H1 (cell line): ENCODE results near the gene PXDC1. TPM values are rescaled to one million over a fixed set of nuclear protein-coding genes. Genes with fewer than 3 reads are reported as not detected.

Experiments used
- CTCF ChIA-PET: fragments of 300-600 bp; sonication (Branson Sonifier 250); formaldehyde crosslinking; loops from one replicate; lab custom pipeline; 2021; ENCODE audit not compliant: partially characterized antibody; lab: Charles Lee
- POLR2A ChIA-PET: fragments of 300-600 bp; sonication (Branson Sonifier 250); formaldehyde crosslinking; loops from one replicate; lab custom pipeline; 2021; ENCODE audit warnings: inconsistent platforms; ENCODE audit not compliant: partially characterized antibody; lab: Charles Lee
- DNase-seq, 2 experiments: peaks; one replicate each; pipeline versions ENCODE4 v3.0.0 to v3.0.0-alpha.2; 2010 to 2022; ENCODE audit warnings: low spot score in 2 of 2, low read depth in 1 of 2, mixed read lengths in 1 of 2
- FAIRE-seq: peaks from 2 replicates; lab custom pipeline; 2011; peaks lifted over from hg19 to GRCh38; lab: Jason Lieb, UNC
- H2AFZ ChIP-seq: 2 replicates; pipeline ENCODE4 v1.8.1; 2012; ENCODE audit warnings: low read length, inconsistent platforms
- H2AK5ac ChIP-seq: 2 replicates; pipeline ENCODE4 v1.6.1; 2013; ENCODE audit warnings: low read depth, low read length
- H2BK120ac ChIP-seq: replicated peaks from 2 replicates; pipeline ENCODE3; 2013; ENCODE audit warnings: low read depth, low read length, inconsistent platforms
- H2BK12ac ChIP-seq: 2 replicates; pipeline ENCODE4 v1.6.1; 2013; ENCODE audit warnings: low read depth, low read length
- H2BK15ac ChIP-seq: 2 replicates; pipeline ENCODE4 v1.6.1; 2013; ENCODE audit warnings: low read length
- H2BK20ac ChIP-seq: 2 replicates; pipeline ENCODE4 v1.6.1; 2013; ENCODE audit warnings: low read length
- H2BK5ac ChIP-seq: 2 replicates; pipeline ENCODE4 v1.6.1; 2013; ENCODE audit warnings: low read depth, low read length
- H3K14ac ChIP-seq: 2 replicates; pipeline ENCODE4 v1.6.1; 2013; ENCODE audit warnings: inconsistent platforms; ENCODE audit not compliant: insufficient read length
- H3K18ac ChIP-seq: 2 replicates; pipeline ENCODE4 v1.6.1; 2013; ENCODE audit warnings: low read length; ENCODE audit errors: extremely low read depth
- H3K23ac ChIP-seq: 2 replicates; pipeline ENCODE4 v1.6.1; 2013; ENCODE audit warnings: inconsistent platforms; ENCODE audit not compliant: insufficient read length
- H3K23me2 ChIP-seq: 2 replicates; pipeline ENCODE4 v1.6.1; 2013; ENCODE audit warnings: low read depth, low read length
- H3K27ac ChIP-seq: 2 replicates; pipeline ENCODE4 v1.6.1; 2011; ENCODE audit warnings: low read depth, low read length, inconsistent platforms
- H3K27me3 ChIP-seq, 4 experiments: replicated peaks in 1 of 4; 1 replicate in 1 of 4; 2 replicates in 3 of 4; pipeline versions ENCODE4 v1.6.1 to v1.8.1; 2011 to 2013; ENCODE audit warnings: low read length in 3 of 4, mild to moderate bottlenecking in 3 of 4, inconsistent platforms in 2 of 4, mixed read lengths in 2 of 4, moderate library complexity in 1 of 4; ENCODE audit not compliant: control insufficient read depth in 3 of 4, insufficient read depth in 3 of 4; ENCODE audit errors: extremely low read depth in 1 of 4
- H3K36me3 ChIP-seq, 4 experiments: 2 replicates each; pipeline versions ENCODE4 v1.6.1 to v1.8.1; 2011 to 2013; ENCODE audit warnings: mild to moderate bottlenecking in 4 of 4, low read length in 3 of 4, moderate library complexity in 2 of 4, control low read depth in 1 of 4, inconsistent platforms in 1 of 4; ENCODE audit not compliant: insufficient read depth in 4 of 4, control insufficient read depth in 2 of 4
- H3K4ac ChIP-seq: replicated peaks from 2 replicates; pipeline ENCODE3; 2013; ENCODE audit warnings: low read length, low read depth, mixed read lengths, inconsistent platforms; ENCODE audit not compliant: insufficient read length
- H3K4me1 ChIP-seq, 4 experiments: replicated peaks in 1 of 4; 1 replicate in 1 of 4; 2 replicates in 3 of 4; pipeline versions ENCODE4 v1.6.1 to v1.8.1; 2011 to 2013; ENCODE audit warnings: low read length in 3 of 4, inconsistent platforms in 2 of 4, mixed read lengths in 1 of 4; ENCODE audit not compliant: insufficient read depth in 4 of 4, control insufficient read depth in 3 of 4
- H3K4me2 ChIP-seq, 2 experiments: 2 replicates each; pipeline versions ENCODE4 v1.6.1 to v1.8.1; 2011 to 2013; ENCODE audit warnings: low read depth in 2 of 2, low read length in 2 of 2, control low read depth in 1 of 2, inconsistent platforms in 1 of 2, mild to moderate bottlenecking in 1 of 2; ENCODE audit not compliant: insufficient read depth in 1 of 2
- H3K4me3 ChIP-seq, 4 experiments: fragments of 200-600, 300-600 bp in 1 of 4; sonication (generic), shearing (Covaris generic), sonication (Bioruptor Twin) in 1 of 4; 2 replicates each; pipeline versions ENCODE4 v1.5.1 to v1.8.1; 2011 to 2016; ENCODE audit warnings: low read length in 4 of 4, low read depth in 3 of 4, control low read depth in 2 of 4, inconsistent platforms in 2 of 4, mild to moderate bottlenecking in 2 of 4, mixed read lengths in 1 of 4, moderate library complexity in 1 of 4; ENCODE audit not compliant: insufficient read depth in 2 of 4; ENCODE audit errors: extremely low read depth in 1 of 4
- H3K56ac ChIP-seq: replicated peaks from 2 replicates; pipeline ENCODE3; 2013; ENCODE audit warnings: low read depth, mild to moderate bottlenecking, mixed read lengths, low read length, inconsistent platforms; ENCODE audit not compliant: insufficient read length
- H3K79me1 ChIP-seq: 2 replicates; pipeline ENCODE4 v1.6.1; 2013; ENCODE audit warnings: low read depth, low read length, control low read depth
- H3K79me2 ChIP-seq, 2 experiments: 2 replicates each; pipeline versions ENCODE4 v1.6.1 to v1.8.1; 2012 to 2013; ENCODE audit warnings: low read length in 2 of 2, mild to moderate bottlenecking in 2 of 2, inconsistent platforms in 1 of 2; ENCODE audit not compliant: insufficient read depth in 2 of 2, control insufficient read depth in 1 of 2
- H3K9ac ChIP-seq, 4 experiments: replicated peaks in 1 of 4; 1 replicate in 1 of 4; 2 replicates in 3 of 4; pipeline versions ENCODE4 v1.6.1 to v1.8.1; 2011 to 2013; ENCODE audit warnings: low read depth in 3 of 4, low read length in 3 of 4, control low read depth in 2 of 4, mild to moderate bottlenecking in 2 of 4, moderate library complexity in 2 of 4, inconsistent platforms in 1 of 4; ENCODE audit errors: extremely low read depth in 1 of 4
- H3K9me3 ChIP-seq, 2 experiments: 2 replicates each; pipeline versions ENCODE4 v1.6.1 to v1.8.1; 2012 to 2013; ENCODE audit warnings: mild to moderate bottlenecking in 2 of 2, moderate library complexity in 2 of 2, control low read depth in 1 of 2, inconsistent platforms in 1 of 2, low read depth in 1 of 2, low read length in 1 of 2, mixed read lengths in 1 of 2; ENCODE audit not compliant: insufficient read depth in 2 of 2
- H4K20me1 ChIP-seq, 2 experiments: replicated peaks in 1 of 2; 2 replicates each; pipeline versions ENCODE3 to v1.8.1; 2011 to 2013; ENCODE audit warnings: inconsistent platforms in 2 of 2, low read length in 2 of 2, mild to moderate bottlenecking in 1 of 2; ENCODE audit not compliant: insufficient read depth in 2 of 2, control insufficient read depth in 1 of 2
- H4K5ac ChIP-seq: 2 replicates; pipeline ENCODE4 v1.6.1; 2013; ENCODE audit warnings: low read length, low read depth, mixed read lengths, inconsistent platforms; ENCODE audit not compliant: insufficient read length
- H4K8ac ChIP-seq: 2 replicates; pipeline ENCODE4 v1.8.0; 2013; ENCODE audit warnings: mild to moderate bottlenecking, moderate library complexity, low read length, inconsistent platforms; ENCODE audit not compliant: insufficient read depth; ENCODE audit errors: extremely low read depth
- H4K91ac ChIP-seq: replicated peaks from 2 replicates; pipeline ENCODE3; 2013; ENCODE audit warnings: low read length, mixed read lengths, inconsistent platforms; ENCODE audit not compliant: insufficient read length
- BRCA1 ChIP-seq: IDR thresholded peaks from 2 replicates; pipeline ENCODE4 v1.6.1; 2012; ENCODE audit warnings: low read depth, low read length, improper control_type of control experiment
- EGR1 ChIP-seq: IDR thresholded peaks from 2 replicates; pipeline ENCODE4 v1.6.1; 2011; ENCODE audit warnings: low read depth, low read length, borderline replicate concordance
- GABPA ChIP-seq: IDR thresholded peaks from 2 replicates; pipeline ENCODE4 v1.6.1; 2011; ENCODE audit warnings: mild to moderate bottlenecking, low read length, moderate library complexity, borderline replicate concordance; ENCODE audit not compliant: insufficient read depth
- KDM4A ChIP-seq: IDR thresholded peaks from one replicate; pipeline ENCODE4 v1.7.1; 2012; ENCODE audit warnings: low read depth, mild to moderate bottlenecking, moderate library complexity, low read length, inconsistent platforms; ENCODE audit not compliant: severe bottlenecking
- NRF1 ChIP-seq: IDR thresholded peaks from 2 replicates; pipeline ENCODE4 v1.6.1; 2011; ENCODE audit warnings: mild to moderate bottlenecking, low read depth, low read length, improper control_type of control experiment
- RBBP5 ChIP-seq: IDR thresholded peaks from 2 replicates; pipeline ENCODE4 v1.7.1; 2012; ENCODE audit warnings: low read depth, mild to moderate bottlenecking, inconsistent platforms, low read length, moderate library complexity, borderline replicate concordance
- SIN3A ChIP-seq, 2 experiments: IDR thresholded peaks in 1 of 2; conservative IDR thresholded peaks in 1 of 2; 2 replicates each; pipeline ENCODE4 v1.6.1; 2011 to 2012; ENCODE audit warnings: low read length in 2 of 2, improper control_type of control experiment in 1 of 2, low read depth in 1 of 2, mild to moderate bottlenecking in 1 of 2
- SP1 ChIP-seq: IDR thresholded peaks from 2 replicates; pipeline ENCODE4 v1.6.1; 2011; ENCODE audit warnings: low read depth, low read length
- TEAD4 ChIP-seq: IDR thresholded peaks from 2 replicates; pipeline ENCODE4 v1.6.1; 2012; ENCODE audit warnings: low read depth, low read length, inconsistent platforms, mixed read lengths
- WGBS, 2 experiments: shearing (Covaris generic) in 1 of 2; methylation state at CpG; one replicate each; pipeline versions ENCODE4 v1.1.6 to v1.1.7; 2013 to 2015; ENCODE audit warnings: low lambda C conversion rate in 2 of 2, mixed read lengths in 2 of 2, inconsistent platforms in 1 of 2, low coverage in 1 of 2, missing lambda C conversion rate in 1 of 2; ENCODE audit not compliant: insufficient replicate concordance in 2 of 2, insufficient coverage in 1 of 2, insufficient read length in 1 of 2; ENCODE audit errors: extremely low coverage in 1 of 2, missing lambda C conversion rate in 1 of 2; 5-methylcytosine and 5-hydroxymethylcytosine counted together
- polyA plus RNA-seq, 7 experiments: library from polyadenylated mRNA; depleted of rRNA in 3 of 7; stranded (reverse) in 5 of 7; unstranded in 2 of 7; fragments of >200 nt in 5 of 7; fragments of 200-250 nt in 2 of 7; gene quantifications; 1 replicate in 5 of 7; 2 replicates in 1 of 7; 4 replicates in 1 of 7; pipeline versions ENCODE4 v1.2.1 to v1.2.3, GENCODE V29; 2011 to 2013; ENCODE audit warnings: missing spikeins in 2 of 7, mixed read lengths in 2 of 7
- total RNA-seq: library from RNA; stranded (reverse); fragmentation: NEBNext Ultra II Directional; extraction: Animal tissue kit (Norgen Biotek cat#: 25700); gene quantifications from 2 replicates; pipeline ENCODE4 v1.2.1, GENCODE V29; 2021
- TF ChIP-seq, protein P1 (sequence below): IDR thresholded peaks from 2 replicates; pipeline ENCODE4 v1.6.1; 2011; ENCODE audit warnings: low read depth, mild to moderate bottlenecking, low read length; ENCODE audit not compliant: insufficient read depth

PXDC1 gene
- total and polyA plus RNA-seq, 2 of the 8 experiments (the other 6 are each of a cell fraction or from before 2014, with no cell fraction given): 1.7 to 2.0 TPM

- Histone ChIP-seq H2BK12ac (no peak overlapping the region), H3K4ac (no peak overlapping the region), H3K79me1 (no peaks in the 10 kb centered on the region), H3K4me3 (no peak overlapping the region), H2AK5ac (no peak overlapping the region), H4K91ac (no peak overlapping the region), H3K4me1 (peaks cover 0 to 12% (median 4%) of the 10 kb centered on the region in 4 experiments; a peak in 6 of 7 replicates), H3K14ac (no peak overlapping the region), H3K27me3 (no peaks in the 10 kb centered on the region), H3K4me2 (no peak overlapping the region), H3K23me2 (no peaks in the 10 kb centered on the region), H2BK20ac (no peak overlapping the region), H2AFZ (no peak overlapping the region), H3K23ac (no peak overlapping the region), H4K8ac (no peak overlapping the region), H4K5ac (no peak overlapping the region), H3K56ac (no peak overlapping the region), H3K9ac (no peak overlapping the region), H3K18ac (no peak overlapping the region), H2BK5ac (no peak overlapping the region), H2BK120ac (no peak overlapping the region), H4K20me1 (no peaks in the 10 kb centered on the region), H3K27ac (no peak overlapping the region), H3K79me2 (no peaks in the 10 kb centered on the region), H3K9me3 (no peaks in the 10 kb centered on the region), H2BK15ac (no peak overlapping the region), H3K36me3 (no peaks in the 10 kb centered on the region)
- DNase-seq (no peak), FAIRE-seq (no peak)
- WGBS, 2 experiments: 91% methylated on average over 32 of the region's 33 CpGs; no CpG with 5 or more reads in 1 of the 2 experiments
- ChIA-PET POLR2A (no interaction called here), CTCF (interaction anchor here (1.1 to 4.0 kb wide), 7 partner anchors 8 to 455 kb away, joined by 4 to 17 read pairs (median 5); no protein-coding TSS in a partner anchor)
- no peak for TF ChIP-seq SIN3A (conservative IDR thresholded peaks at IDR 0.05 in 1 of 2, IDR thresholded peaks at IDR 0.05 in 1 of 2; ENCODE audit: low read depth in 1 of 2, low read length in 2 of 2)
- TF ChIP-seq SP1: no peak
- TF ChIP-seq NRF1: no peak
- TF ChIP-seq EGR1: no peak
- no peak for TF ChIP-seq KDM4A
- TF ChIP-seq TEAD4: no peak
- TF ChIP-seq BRCA1: no peak
- TF ChIP-seq, protein P1, sequence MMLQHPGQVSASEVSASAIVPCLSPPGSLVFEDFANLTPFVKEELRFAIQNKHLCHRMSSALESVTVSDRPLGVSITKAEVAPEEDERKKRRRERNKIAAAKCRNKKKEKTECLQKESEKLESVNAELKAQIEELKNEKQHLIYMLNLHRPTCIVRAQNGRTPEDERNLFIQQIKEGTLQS: no peak
- TF ChIP-seq RBBP5: no peak
- TF ChIP-seq GABPA: no peak
Measured at GRCh38 chr6:3725145-3726047, 26.1 kb downstream of the PXDC1 start.
